Gastroesophageal sphincter (tissue), 2 donors: ENCODE results near the gene HPS3.

Experiments used
- EP300 ChIP-seq: sonication (generic); formaldehyde crosslinking; IDR thresholded peaks from one replicate; pipeline ENCODE4 v1.6.1; 2017; ENCODE audit warnings: antibody characterized with exemption, mild to moderate bottlenecking
- POLR2AphosphoS5 ChIP-seq: sonication (generic); formaldehyde crosslinking; IDR thresholded peaks from one replicate; pipeline ENCODE4 v1.6.1; 2017; ENCODE audit warnings: antibody characterized with exemption

DNA sequence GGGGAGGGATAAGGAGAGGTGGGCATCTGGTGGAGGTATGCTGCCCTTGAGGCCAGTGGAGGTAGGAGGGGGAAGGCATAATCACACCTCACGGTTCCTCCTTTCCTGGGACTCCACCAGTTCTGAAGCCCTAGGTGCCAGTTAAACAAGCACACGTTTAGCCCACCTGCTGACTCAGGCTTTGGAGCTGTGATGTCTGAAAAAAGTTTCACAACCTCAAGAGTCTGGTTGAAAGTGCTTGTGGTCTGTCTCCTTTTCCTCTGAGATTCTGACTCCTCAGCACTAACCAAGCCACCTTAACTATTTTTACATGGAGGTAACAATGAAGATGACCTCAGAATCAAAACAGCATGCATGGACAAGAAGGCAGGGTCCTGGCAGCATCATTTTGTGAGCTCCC lies 23.0 kb downstream of the HPS3 start:
- no peak for TF ChIP-seq POLR2AphosphoS5
- TF ChIP-seq EP300: no peak
